NCI-H2081 (cell line): ENCODE data around the gene GAS2L3.
"Not testable (repeated sequence)": the region's sequence is repeated elsewhere in the genome, so short reads cannot be mapped to it uniquely, and the experiment has no call there.

Experiments
- DNase-seq, 2 experiments: peaks; one replicate each; lab custom pipeline; 2025; lab: John Stamatoyannopoulos, UW

The GAS2L3 gene

GRCh38 chr12:100574187-100575074 is 947 bp downstream of the GAS2L3 start:
- peak; percentile 23 to 32 for DNase-seq

GRCh38 chr12:100576331-100577036 is 3.0 kb downstream of the GAS2L3 start:
- DNase-seq: no peak

GRCh38 chr12:100578923-100579322 is 5.4 kb downstream of the GAS2L3 start:
- no peak for DNase-seq

- no peak for DNase-seq
Observed at GRCh38 chr12:100579844-100580243, 6.4 kb downstream of the GAS2L3 start.

- DNase-seq: no peak
Observed at GRCh38 chr12:100584256-100584655, 10.8 kb downstream of the GAS2L3 start.

GRCh38 chr12:100591979-100592378 is 18.5 kb downstream of the GAS2L3 start:
- DNase-seq: no peak

GRCh38 chr12:100593490-100593889 is 20.0 kb downstream of the GAS2L3 start:
- DNase-seq: no peak

GRCh38 chr12:100601626-100602025 is 28.1 kb downstream of the GAS2L3 start:
- DNase-seq: no peak

- DNase-seq: not testable (repeated sequence)
Observed at GRCh38 chr12:100602997-100603396, 29.5 kb downstream of the GAS2L3 start.

- no peak for DNase-seq
Observed at GRCh38 chr12:100608776-100609175, 35.3 kb downstream of the GAS2L3 start.

- no peak for DNase-seq
Observed at GRCh38 chr12:100610666-100611430, 37.4 kb downstream of the GAS2L3 start.

- DNase-seq: no peak
Observed at GRCh38 chr12:100612606-100613005, 39.1 kb downstream of the GAS2L3 start.

- DNase-seq: no peak
Observed at GRCh38 chr12:100624571-100624970, 51.1 kb downstream of the GAS2L3 start.

- DNase-seq: no peak
Observed at GRCh38 chr12:100632445-100632892, 59.0 kb downstream of the GAS2L3 start.

- not testable (repeated sequence) for DNase-seq
Observed at GRCh38 chr12:100633082-100633785, 59.8 kb downstream of the GAS2L3 start.

GRCh38 chr12:100643246-100643645 is 69.8 kb downstream of the GAS2L3 start:
- DNase-seq: no peak

GRCh38 chr12:100646896-100647295 is 73.4 kb downstream of the GAS2L3 start:
- DNase-seq: no peak

GRCh38 chr12:100651108-100651507 is 77.6 kb downstream of the GAS2L3 start:
- no peak for DNase-seq

GRCh38 chr12:100651694-100652093 is 78.2 kb downstream of the GAS2L3 start:
- DNase-seq: no peak

GRCh38 chr12:100652488-100652887 is 79.0 kb downstream of the GAS2L3 start:
- no peak for DNase-seq

- peak in 1 of 2 experiments; percentile 41 for DNase-seq
Observed at GRCh38 chr12:100656141-100656540, 82.7 kb downstream of the GAS2L3 start.

- DNase-seq: peak; percentile 78 to 95
Observed at GRCh38 chr12:100656856-100657255, 83.4 kb downstream of the GAS2L3 start.
